SK-MEL-5 (cell line): ENCODE measurements around the gene SLC6A3. TPM values are rescaled to one million over a fixed set of nuclear protein-coding genes. Genes with fewer than 3 reads are reported as not detected.
A peak's percentile ranks its signal among the peaks of the same experiment; 100 is the strongest.

Experiments used
- DNase-seq: peaks from one replicate; pipeline ENCODE4 v3.0.0-alpha.2; 2016; ENCODE audit warnings: low read depth, low spot score
- in situ Hi-C: cut with HindIII; loops from 2 replicates; pipeline ENCODE4 v1.10.0; 2016; ENCODE audit warnings: low sequenced_read_pairs, high pct_unique_total_duplicates, low pct_unique_long_range_greater_than_20kb
- total RNA-seq: library from RNA; depleted of rRNA; stranded (reverse); fragments of >200 nt; shearing (Covaris generic); gene quantifications from 2 replicates; pipeline ENCODE4 v1.2.3, GENCODE V29; 2014

SLC6A3 gene
- total RNA-seq, 1 experiment from 2014 or later = not detected

DNA sequence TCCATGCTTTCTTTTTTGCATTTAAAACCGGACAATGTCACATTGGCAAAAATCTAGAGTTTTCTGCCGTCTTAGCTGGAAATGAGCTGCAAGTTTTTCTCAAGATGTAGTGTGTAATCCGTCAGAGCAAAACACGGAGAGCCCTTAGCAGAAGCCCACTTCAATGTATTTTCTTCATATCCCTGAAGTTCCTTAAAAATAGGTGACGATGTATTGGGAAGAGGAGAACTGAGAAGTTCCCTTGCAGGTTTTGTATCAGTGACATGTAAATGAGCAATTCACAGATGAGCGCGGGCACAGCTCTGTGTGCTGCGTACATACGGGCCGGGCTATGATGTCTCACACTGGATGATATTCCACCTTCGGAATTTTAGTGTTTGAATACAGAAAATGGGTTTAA is 85.5 kb downstream of the SLC6A3 start:
- in situ Hi-C loops = no loop called here
- no peak for DNase-seq

DNA sequence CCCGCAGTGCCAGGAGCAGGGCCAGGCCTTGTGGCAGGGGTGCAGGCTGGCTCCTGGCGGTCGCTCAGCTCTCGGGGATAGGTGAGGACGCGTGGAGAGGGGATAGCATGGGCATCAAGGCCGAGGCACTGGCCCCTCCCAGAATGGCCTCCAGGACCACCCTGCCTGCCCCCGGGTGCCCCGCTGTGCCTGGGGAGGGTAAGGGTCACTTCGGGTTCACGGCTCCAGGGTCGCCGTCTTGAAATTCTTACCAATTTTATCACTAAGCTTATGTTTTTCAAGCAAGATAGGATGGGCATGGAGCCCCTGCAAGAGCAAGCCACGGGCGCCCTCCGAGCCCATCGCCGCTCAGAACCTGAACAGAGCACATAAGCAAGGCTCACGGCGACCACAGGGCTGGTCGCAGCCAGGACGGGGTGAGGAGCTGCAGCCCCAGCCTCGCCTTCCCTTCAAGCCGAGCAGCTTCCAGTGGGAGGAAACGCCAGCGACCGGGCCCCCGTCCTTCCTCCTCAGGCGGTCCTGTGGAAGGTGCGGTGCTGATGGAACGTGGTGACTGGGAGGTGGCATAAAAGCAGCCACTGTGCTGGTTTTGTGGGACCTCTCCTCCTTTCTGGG is 86.1 kb downstream of the SLC6A3 start:
- in situ Hi-C loops = no loop called here
- no peak for DNase-seq

DNA sequence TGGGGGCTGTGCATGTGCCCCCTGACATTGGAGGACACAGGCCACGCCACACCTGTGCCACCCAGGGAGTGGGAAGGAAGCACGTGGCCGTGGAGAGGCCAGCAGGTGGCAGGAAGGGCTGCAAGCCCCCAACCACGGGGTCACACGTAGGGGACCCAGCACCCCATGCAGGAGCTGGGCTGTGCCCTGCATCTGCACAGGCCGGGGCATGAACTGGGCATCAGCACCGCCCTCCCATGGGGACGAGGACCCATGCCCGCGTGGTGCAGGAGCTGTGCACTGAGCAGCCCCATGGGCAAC is 86.6 kb downstream of the SLC6A3 start:
- DNase-seq = no peak
- in situ Hi-C loops = no loop called here

DNA sequence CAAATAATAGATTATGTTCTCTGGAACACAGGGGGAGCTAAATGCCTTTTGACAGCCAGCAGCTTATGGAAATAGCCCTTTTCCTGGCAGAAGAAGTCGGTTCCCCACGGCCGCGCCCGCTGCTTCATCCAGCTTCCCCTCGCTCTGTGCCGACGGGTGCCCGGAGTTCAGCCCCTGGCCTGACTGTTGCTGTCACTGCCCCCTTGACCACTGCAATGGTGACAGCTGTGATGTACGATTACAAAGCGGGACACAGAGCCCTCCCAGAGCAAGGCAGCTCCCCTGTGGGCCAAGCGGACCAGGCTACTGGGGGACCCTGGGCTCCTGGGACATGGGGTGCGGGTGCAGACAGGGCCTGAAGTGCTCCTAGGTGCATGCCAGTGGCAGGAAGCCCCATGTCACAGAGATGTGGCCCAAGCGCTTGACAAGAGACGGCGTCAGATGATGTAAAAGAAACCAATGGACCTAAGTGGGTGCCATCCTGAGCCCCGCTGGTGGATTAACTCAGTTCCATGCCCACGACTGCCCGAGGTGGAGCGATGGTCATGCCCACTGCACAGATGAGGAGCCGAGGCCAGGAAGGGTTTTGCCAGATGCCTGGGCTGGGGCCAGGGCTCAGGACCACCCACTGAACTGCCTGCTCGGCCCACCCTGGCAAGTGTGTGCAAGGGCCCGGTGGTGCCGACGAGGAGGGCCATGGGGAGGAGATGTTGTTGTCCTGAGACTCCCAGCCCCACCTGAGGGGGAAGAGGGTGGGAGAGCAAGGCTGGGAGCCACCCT is 87.1 kb downstream of the SLC6A3 start:
- in situ Hi-C loops = no loop called here
- no peak for DNase-seq

DNA sequence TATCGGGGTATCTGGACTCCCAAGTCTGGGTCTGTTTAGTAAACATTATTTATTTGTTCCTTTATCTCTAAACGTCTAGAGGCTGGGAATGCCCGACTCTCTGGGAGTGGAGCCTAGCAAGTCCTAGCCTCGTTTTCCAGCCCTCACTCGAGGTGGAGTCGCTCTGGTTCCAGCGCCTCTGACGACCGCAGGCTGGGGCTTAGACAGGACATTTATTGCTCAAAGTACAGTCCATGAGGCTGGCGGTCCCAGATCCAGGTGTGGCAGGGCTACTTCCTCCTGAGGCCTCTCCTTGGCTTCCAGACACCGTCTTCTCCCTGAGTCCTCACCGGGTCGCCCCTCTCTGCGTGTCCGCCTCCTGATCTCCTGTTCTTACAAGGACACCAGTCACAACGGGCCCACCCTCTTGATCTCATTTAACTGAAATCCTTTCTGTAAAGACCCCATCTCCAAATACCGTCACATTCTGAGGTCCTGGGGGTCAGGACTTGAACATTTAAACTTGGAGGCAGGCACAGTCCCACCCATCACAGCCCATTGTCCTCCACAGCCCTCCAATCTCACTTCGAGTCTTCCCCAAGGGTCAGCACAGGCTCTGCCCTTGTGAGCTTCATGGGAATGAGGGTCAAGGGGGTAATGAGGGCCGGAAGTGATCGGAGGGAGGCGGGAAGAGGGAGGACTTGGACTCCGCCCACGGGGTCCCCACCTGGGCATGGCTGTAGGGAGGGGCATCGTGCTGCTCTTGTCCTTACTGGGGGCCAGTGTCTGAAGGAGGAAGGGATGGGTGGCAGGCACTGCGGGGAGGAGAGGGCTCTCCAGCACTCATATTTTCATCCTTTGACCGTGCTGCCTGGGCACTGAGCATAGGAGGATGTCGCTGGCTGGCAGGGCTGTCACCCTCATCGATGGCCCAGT is 88.1 kb downstream of the SLC6A3 start:
- in situ Hi-C loops = no loop called here
- DNase-seq = no peak

DNA sequence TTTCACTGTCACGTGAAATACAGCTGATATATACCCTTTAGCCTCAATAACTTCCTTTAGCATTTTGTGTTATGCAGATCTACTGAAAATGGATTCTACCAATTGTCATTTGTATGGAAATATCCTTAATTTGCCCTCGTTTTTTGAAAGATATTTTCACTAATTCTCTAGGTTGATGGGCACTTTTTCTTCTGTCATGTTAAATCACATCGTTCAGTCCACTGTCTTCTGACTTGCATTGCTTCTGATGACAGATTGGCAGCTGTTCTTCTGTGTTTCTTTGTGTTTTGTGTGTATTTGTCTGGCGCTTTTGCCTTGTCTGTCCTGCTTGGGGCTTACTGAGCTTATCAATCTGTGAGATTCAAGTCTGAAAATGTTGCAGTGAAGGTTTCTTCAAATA is 90.7 kb downstream of the SLC6A3 start:
- DNase-seq = no peak
- in situ Hi-C loops = no loop called here

DNA sequence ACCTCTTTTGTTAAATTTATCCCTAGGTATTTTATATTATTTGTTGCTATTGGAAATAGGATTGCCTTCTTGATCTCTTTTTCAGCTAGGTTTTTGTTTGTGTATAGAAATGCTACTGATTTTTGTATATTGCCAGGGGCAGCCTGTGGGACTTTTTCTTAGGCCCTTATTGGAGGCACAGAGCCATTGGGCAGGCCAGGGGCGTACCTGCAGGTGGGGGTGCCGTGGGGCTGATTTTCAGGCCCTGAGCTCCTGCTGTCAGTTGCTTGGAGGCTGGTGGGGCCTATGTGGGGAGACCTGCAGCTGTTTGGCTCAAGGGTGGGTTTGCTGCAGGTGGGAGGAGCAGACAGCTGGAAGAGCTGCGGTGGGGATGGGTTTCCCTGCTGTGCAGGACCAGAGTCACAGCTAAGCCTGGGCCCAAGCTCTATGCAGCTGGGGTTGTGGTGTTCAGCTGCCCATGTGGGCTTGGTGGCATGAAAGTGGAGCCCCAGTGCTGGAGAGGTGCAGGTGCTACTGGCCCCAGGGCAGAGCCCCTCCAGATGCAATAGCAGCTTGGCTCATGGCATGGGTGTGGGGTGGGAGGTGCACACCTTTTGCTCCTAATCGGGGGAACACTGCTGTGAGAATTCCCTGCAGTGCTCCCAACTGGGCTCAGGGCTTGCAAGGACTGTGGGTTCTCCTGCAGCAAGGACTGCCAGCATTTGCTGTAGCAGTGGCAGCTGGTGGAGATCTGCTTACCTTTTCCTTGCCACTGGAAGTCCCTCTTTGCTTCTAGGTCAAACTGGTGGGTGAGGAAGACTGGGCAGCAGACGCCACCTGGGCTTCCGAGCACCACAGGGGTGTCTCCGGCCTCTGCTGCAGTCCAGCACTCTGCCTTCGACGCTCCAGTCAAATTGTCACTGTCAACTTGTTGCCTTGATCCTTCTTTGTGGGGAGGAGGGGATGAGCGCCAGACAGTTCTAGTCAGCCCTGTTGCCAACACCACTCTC is 92.7 kb downstream of the SLC6A3 start:
- DNase-seq = no peak
- in situ Hi-C loops = no loop called here

DNA sequence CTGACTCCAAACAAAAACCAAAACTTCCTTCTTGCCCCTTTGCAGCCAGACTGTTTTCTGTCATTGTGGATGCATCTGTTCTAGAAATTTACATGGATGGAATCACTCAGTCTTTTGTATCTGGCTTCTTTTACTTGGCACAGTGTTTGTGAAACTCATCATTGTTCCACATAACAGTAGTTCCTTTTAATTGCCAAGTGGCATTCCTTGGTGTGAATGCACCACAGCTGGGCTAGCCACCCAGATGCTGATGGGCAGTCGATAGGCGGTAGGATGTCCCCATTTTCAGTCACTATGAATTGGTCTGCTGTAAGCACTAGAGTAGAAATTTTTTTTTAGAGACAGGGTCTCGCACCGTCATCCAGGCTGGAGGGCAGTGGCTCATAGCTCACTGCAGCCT is 94.1 kb downstream of the SLC6A3 start:
- in situ Hi-C loops = no loop called here
- DNase-seq = peak; percentile 45

DNA sequence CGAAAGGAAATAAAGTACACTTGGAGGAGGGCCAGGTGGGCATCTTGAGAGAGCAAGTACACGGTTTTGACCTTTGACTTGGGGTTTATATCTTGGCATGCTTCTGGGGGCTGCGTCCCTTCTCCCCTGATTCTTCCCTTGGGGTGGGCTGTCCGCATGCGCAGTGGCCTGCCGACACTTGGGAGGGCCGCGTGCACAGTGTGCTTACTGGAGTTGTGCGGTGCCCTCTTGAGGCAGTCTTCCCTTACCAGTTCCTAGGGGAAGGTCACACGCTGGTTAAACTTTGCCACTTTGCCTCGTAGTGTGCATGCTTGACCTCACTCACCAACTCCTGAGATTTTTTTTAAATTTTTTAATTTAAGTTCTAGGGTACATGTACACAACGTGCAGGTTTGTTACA is 96.0 kb downstream of the SLC6A3 start:
- DNase-seq = peak; percentile 74
- in situ Hi-C loops = no loop called here

DNA sequence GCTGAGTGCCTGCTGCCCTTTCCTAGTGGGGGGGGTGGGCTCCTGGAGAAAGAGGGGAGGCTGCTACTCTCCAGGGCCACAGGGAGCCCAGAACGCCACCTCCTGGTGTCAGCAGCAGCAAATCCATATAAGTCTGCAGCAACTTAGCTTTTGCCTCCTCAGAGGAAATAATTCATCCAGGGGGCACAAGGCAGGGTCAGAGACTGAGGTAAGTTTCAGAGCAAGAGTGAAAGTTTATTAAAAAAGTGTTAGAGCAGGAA is 96.3 kb downstream of the SLC6A3 start:
- DNase-seq = peak; percentile 31
- in situ Hi-C loops = no loop called here

DNA sequence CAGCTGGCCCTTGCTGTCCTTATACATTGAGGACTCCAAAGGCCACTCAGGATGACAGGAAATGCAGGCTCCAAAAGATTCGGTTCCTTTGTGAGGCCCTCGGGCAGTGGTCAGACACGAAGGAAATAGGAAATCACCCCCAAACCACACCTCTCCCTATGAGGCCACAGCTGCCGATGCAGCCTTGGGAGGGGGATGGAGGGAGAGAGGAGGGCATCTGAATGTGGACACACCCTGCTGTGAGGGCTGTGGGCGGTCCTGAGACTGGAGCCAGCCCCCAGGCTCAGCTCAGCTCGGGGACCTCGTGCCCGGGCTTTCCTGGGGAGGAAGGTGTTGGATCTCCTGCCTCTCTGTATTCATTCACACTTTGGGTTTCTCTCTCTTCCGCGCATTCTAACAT is 97.7 kb downstream of the SLC6A3 start:
- in situ Hi-C loops = no loop called here
- DNase-seq = no peak

DNA sequence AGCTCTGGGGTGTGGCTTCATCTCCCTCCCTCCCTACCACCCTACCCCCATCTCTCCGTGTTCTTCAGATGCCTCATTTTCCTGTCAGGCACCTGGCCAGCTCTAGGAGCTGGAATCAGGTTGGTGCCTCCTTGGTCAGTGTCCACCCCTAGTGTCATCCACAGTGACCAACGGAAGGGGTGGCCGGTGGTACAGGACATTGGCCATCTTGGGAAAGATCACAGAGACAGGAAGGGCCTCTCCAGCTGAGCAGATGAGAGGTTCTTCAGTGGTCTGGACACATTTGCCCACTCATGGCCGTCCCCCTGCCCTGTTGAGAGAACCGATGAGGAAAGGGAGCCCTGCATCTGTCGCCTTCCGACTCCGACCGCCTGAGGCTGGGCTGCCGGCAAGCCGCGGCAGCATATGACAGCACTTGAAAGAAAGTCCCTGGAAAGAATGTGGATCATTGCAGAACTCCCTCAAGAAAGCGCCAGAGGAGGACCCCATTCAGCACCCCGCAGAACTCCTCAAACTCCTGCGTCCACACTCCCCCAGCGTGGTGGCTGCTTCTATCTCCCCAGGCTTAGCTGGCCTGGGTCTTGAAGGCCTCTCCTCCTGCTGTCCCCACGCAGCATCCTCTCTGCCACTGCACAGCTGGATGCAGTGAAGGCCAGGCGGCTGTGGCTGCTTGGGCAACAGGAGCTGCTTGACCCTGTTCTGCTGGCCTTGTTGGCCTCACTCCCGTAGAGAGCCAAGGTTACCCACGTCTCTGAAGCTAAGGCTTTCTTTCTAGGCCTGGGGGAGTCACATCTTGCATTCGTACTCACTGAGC is 98.4 kb downstream of the SLC6A3 start:
- in situ Hi-C loops = no loop called here
- no peak for DNase-seq

DNA sequence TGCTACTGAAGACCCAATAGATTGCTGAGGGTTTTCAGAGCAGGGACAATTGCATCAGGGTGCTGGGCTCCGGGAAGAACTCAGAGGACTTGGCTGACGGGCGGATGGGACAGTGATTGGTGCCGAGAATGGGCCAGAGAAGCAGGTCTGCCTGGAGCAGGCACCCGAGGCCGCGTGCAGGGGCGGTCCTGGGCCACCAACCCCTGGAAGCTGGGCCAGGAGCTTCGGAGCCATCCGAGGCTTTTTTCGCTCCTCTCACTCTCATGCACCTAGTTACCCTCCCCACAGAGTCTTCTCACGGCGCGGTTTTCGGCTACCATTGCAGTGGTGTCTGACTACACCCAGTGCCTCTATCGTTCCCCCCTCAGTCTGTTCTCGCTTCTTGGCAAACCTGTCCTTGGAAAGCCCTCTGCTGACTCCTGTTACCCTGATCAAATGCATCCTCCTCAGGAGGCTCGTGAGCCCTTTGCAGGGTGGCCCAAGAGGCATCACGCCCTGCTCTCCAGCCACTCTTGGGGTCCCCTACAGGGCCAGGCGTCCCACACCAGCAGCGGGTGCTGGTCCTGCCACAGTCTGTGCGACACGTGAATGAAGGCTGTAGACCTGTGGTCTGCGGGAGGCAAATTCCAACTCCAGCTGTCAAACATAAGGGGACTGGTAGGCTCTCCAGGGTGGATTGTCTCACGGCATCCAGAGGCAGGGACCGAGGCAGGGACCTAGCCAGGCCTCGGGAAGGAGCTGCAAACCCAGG is 99.2 kb downstream of the SLC6A3 start:
- in situ Hi-C loops = no loop called here
- DNase-seq = no peak

DNA sequence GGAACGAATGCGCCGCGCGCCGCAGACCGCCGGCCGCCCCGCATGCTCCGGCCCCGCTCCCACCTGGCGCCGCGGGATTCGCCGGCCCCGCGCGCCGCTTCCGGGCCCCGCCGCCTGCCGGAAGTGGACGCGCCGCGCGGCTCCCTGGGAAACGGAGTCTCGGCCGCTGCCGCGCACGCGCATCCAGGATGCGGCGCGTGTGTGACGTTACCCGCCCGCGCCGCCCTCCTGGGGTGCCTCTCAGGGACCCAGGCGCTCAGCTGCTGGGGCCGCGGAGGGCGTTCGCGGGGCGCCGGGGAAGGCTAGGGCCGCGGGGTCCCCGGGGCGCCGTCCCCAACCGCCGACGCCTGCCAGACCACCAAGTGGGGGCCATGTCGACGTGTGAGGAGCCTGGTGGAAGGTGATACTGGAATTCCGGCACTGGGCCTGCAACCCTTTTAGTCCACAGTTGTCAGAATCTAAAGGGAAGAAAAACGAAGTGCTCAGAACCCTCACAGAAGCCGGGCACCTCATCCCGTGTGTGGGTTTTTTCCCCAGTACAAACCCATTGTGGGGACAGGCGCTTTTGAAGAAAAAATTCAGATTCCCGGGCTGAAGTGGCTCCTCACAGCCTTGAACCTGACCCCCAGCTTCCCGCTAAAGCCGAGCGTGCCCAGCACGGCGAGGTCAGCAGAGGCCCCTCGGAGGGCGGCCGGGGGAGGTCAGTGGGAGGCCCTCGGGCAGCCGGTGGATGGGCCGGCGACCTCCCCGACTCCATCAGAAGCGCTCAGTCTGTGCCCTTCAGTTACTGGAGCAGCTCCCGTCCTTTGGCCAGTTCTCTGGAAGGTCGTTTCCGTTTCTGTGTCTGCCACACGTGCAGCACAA is 100.0 kb downstream of the SLC6A3 start, which contains the start of gene CLPTM1L:
CLPTM1L (minus strand) TSS at position 125 of the 864 bp plus-strand sequence. CDS start 258 bp downstream, outside the sequence.
- peak; percentile 88 for DNase-seq
- in situ Hi-C loops = no loop called here
